Measurements from ENCODE around the gene AMELY. TPM values are rescaled to one million over a fixed set of nuclear protein-coding genes. Genes with fewer than 3 reads are reported as not detected.

Gene AMELY
- total RNA-seq, 1 donor from 2014 or later, result not detected

- TF ChIP-seq CTCF (IDR thresholded peaks at IDR 0.05; ENCODE audit: insufficient read depth, low read depth, low read length) (no peak), EZH2 (IDR thresholded peaks at IDR 0.05; ENCODE audit: insufficient read depth, low read length) (no peak)
- Mint-ChIP-seq H3K36me3 (ENCODE audit: low read depth, unreplicated experiment) (no peaks in the 10 kb centered on the region), H3K4me3 (ENCODE audit: unreplicated experiment) (no peak overlapping the region), H3K4me1 (ENCODE audit: low read depth, unreplicated experiment) (no peaks in the 10 kb centered on the region), H3K27me3 (ENCODE audit: low read depth, unreplicated experiment) (no peaks in the 10 kb centered on the region), H3K27ac (ENCODE audit: unreplicated experiment) (no peak overlapping the region), H3K9me3 (ENCODE audit: unreplicated experiment) (no peaks in the 10 kb centered on the region)
- Histone ChIP-seq H3K4me3 (ENCODE audit: insufficient read depth, low read depth, low read length) (no peak overlapping the region), H2AFZ (ENCODE audit: low read depth, low read length) (no peak overlapping the region), H3K4me1 (ENCODE audit: insufficient read depth, low read length) (no peaks in the 10 kb centered on the region), H3K79me2 (ENCODE audit: insufficient read depth, low read length) (no peaks in the 10 kb centered on the region), H3K36me3 (ENCODE audit: insufficient read depth, low read length) (no peaks in the 10 kb centered on the region), H3K4me2 (ENCODE audit: low read length) (no peak overlapping the region), H3K9me3 (ENCODE audit: insufficient read depth, low read depth, low read length) (no peaks in the 10 kb centered on the region), H3K9ac (ENCODE audit: low read length) (no peak overlapping the region), H4K20me1 (ENCODE audit: insufficient read depth, low read length) (no peaks in the 10 kb centered on the region), H3K27ac (ENCODE audit: low read depth, low read length) (no peak overlapping the region), H3K27me3 (ENCODE audit: insufficient read depth, low read length) (no peaks in the 10 kb centered on the region)
- no peak for DNase-seq (ENCODE audit: low read depth)
- FAIRE-seq, result no peak
Measured at GRCh38 chrY:6913362-6913761, 1.8 kb upstream of the AMELY start.

- no peak within 1 kb of the TSS for H3K9ac ChIP-seq (ENCODE audit: low read length)
- DNase-seq (ENCODE audit: low read depth) (no peak), FAIRE-seq (no peak)
- no peaks in the 10 kb centered on the region for H3K79me2 ChIP-seq (ENCODE audit: insufficient read depth, low read length)
- H2AFZ ChIP-seq (ENCODE audit: low read depth, low read length), result no peak within 1 kb of the TSS
- no peaks in the 10 kb centered on the region for H3K36me3 ChIP-seq (ENCODE audit: insufficient read depth, low read length)
- no peaks in the 10 kb centered on the region for H3K4me1 ChIP-seq (ENCODE audit: insufficient read depth, low read length)
- H3K27ac Mint-ChIP-seq (ENCODE audit: unreplicated experiment), result peak within 1 kb of the TSS; percentile 78
- H3K4me1 Mint-ChIP-seq (ENCODE audit: low read depth, unreplicated experiment), result no peaks in the 10 kb centered on the region
- H3K9me3 ChIP-seq (ENCODE audit: insufficient read depth, low read depth, low read length), result no peaks in the 10 kb centered on the region
- TF ChIP-seq CTCF (IDR thresholded peaks at IDR 0.05; ENCODE audit: insufficient read depth, low read depth, low read length), result no peak
- TF ChIP-seq EZH2 (IDR thresholded peaks at IDR 0.05; ENCODE audit: insufficient read depth, low read length), result no peak
- H3K4me3 Mint-ChIP-seq (ENCODE audit: unreplicated experiment), result peak within 1 kb of the TSS; percentile 86
- no peak within 1 kb of the TSS for H3K27ac ChIP-seq (ENCODE audit: low read depth, low read length)
- no peaks in the 10 kb centered on the region for H4K20me1 ChIP-seq (ENCODE audit: insufficient read depth, low read length)
- H3K27me3 Mint-ChIP-seq (ENCODE audit: low read depth, unreplicated experiment), result no peaks in the 10 kb centered on the region
- H3K4me2 ChIP-seq (ENCODE audit: low read length), result no peak within 1 kb of the TSS
- H3K36me3 Mint-ChIP-seq (ENCODE audit: low read depth, unreplicated experiment), result no peaks in the 10 kb centered on the region
- H3K9me3 Mint-ChIP-seq (ENCODE audit: unreplicated experiment), result no peaks in the 10 kb centered on the region
- H3K4me3 ChIP-seq (ENCODE audit: insufficient read depth, low read depth, low read length), result no peak within 1 kb of the TSS
- H3K27me3 ChIP-seq (ENCODE audit: insufficient read depth, low read length), result no peaks in the 10 kb centered on the region
Measured at GRCh38 chrY:6910372-6911252, 940 bp downstream of the AMELY start, which contains the start of gene TBL1Y. Gene TBL1Y, plus strand, starts transcription at chrY:6910697. Its CDS starts 114,388 bp downstream, at chrY:7025085.

- Histone ChIP-seq H2AFZ (ENCODE audit: low read depth, low read length) (no peak overlapping the region), H3K27ac (ENCODE audit: low read depth, low read length) (no peak overlapping the region), H3K79me2 (ENCODE audit: insufficient read depth, low read length) (no peaks in the 10 kb centered on the region), H3K9me3 (ENCODE audit: insufficient read depth, low read depth, low read length) (no peaks in the 10 kb centered on the region), H3K4me3 (ENCODE audit: insufficient read depth, low read depth, low read length) (no peak overlapping the region), H3K36me3 (ENCODE audit: insufficient read depth, low read length) (no peaks in the 10 kb centered on the region), H3K27me3 (ENCODE audit: insufficient read depth, low read length) (no peaks in the 10 kb centered on the region), H3K9ac (ENCODE audit: low read length) (no peak overlapping the region), H3K4me1 (ENCODE audit: insufficient read depth, low read length) (no peaks in the 10 kb centered on the region), H3K4me2 (ENCODE audit: low read length) (no peak overlapping the region), H4K20me1 (ENCODE audit: insufficient read depth, low read length) (no peaks in the 10 kb centered on the region)
- TF ChIP-seq EZH2 (IDR thresholded peaks at IDR 0.05; ENCODE audit: insufficient read depth, low read length) (no peak), CTCF (IDR thresholded peaks at IDR 0.05; ENCODE audit: insufficient read depth, low read depth, low read length) (no peak)
- no peaks in the 10 kb centered on the region for H3K4me1 Mint-ChIP-seq (ENCODE audit: low read depth, unreplicated experiment)
- H3K4me3 Mint-ChIP-seq (ENCODE audit: unreplicated experiment), result peak overlapping the region; percentile 81
- peak overlapping the region; percentile 78 for H3K27ac Mint-ChIP-seq (ENCODE audit: unreplicated experiment)
- no peaks in the 10 kb centered on the region for H3K36me3 Mint-ChIP-seq (ENCODE audit: low read depth, unreplicated experiment)
- H3K9me3 Mint-ChIP-seq (ENCODE audit: unreplicated experiment), result no peaks in the 10 kb centered on the region
- FAIRE-seq (no peak), DNase-seq (ENCODE audit: low read depth) (no peak)
- H3K27me3 Mint-ChIP-seq (ENCODE audit: low read depth, unreplicated experiment), result no peaks in the 10 kb centered on the region
Measured at GRCh38 chrY:6909856-6910255, 1.7 kb downstream of the AMELY start.

All from astrocyte (in vitro differentiated cells and primary cell).